22Rv1 (cell line): ENCODE data around the gene SMAD6.

ENCODE experiments used
- ZFX ChIP-seq: fragments of 450-650 bp; IDR thresholded peaks from 2 replicates; pipeline ENCODE4 v1.6.1; 2017; ENCODE audit warnings: antibody characterized with exemption, borderline replicate concordance
- TF ChIP-seq, protein P1 (sequence below): fragments of 450-650 bp; IDR thresholded peaks from 2 replicates; pipeline ENCODE4 v1.5.1; 2017; ENCODE audit warnings: mild to moderate bottlenecking

DNA sequence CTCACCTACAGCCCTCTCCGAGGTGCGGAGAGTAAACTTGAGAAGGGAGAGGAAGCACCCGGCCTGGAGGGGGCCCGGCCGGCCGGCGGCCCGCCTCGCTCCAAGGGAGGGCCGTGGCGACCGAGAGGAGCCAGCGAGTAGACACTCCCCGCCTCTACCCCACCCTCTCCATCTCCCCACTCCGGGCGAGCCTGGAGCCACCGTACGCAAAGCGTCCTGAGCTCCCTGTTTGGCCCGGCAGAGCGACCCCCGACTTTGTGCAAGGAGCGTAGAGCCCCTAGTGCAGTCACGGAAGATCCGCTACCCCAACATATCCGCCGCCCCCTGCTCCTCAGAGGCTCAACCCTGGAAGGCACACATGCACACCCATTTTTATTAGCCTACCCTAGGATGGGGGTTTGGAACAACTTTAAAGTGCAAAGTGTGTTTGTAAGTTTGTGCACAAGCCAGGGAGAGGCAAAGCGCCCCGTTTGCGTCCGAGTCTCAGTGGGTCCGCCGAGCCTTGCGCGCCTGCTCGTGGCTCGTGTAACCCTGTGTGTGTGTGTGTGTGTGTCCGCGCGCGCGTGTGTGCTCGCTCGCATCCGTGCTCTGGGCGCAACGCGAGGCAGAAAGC, 508 bp upstream of the SMAD6 start:
- TF ChIP-seq, protein P1, sequence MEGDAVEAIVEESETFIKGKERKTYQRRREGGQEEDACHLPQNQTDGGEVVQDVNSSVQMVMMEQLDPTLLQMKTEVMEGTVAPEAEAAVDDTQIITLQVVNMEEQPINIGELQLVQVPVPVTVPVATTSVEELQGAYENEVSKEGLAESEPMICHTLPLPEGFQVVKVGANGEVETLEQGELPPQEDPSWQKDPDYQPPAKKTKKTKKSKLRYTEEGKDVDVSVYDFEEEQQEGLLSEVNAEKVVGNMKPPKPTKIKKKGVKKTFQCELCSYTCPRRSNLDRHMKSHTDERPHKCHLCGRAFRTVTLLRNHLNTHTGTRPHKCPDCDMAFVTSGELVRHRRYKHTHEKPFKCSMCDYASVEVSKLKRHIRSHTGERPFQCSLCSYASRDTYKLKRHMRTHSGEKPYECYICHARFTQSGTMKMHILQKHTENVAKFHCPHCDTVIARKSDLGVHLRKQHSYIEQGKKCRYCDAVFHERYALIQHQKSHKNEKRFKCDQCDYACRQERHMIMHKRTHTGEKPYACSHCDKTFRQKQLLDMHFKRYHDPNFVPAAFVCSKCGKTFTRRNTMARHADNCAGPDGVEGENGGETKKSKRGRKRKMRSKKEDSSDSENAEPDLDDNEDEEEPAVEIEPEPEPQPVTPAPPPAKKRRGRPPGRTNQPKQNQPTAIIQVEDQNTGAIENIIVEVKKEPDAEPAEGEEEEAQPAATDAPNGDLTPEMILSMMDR = no peak
- TF ChIP-seq ZFX = no peak
